ENCODE data around the gene TMEM176B. TPM values are rescaled to one million over a fixed set of nuclear protein-coding genes. Genes with fewer than 3 reads are reported as not detected.

TMEM176B gene
- total RNA-seq, 1 experiment from 2014 or later = 0.42 TPM

DNA sequence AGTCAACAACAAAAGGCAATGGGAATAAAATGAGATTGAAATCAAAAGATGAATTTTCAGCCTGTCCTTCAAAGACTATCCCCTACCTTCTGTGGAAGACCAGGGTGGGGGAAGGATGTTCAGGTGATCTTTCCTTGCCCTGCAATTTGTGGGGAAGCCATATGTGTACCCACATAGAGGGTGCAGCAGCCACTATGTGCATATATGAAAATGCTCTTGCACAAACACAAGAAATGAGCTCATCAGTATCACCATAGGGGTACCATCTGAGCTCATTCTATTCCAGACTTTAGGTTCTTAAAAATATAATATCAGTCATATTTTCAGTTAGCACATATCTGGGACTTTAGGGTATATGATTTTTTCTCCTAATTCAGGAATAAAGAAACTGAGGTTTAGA, 45.2 kb downstream of the TMEM176B start:
- Mint-ChIP-seq H3K27ac (ENCODE audit: low read depth, unreplicated experiment) (no peak overlapping the region), H3K4me3 (ENCODE audit: unreplicated experiment) (no peak overlapping the region), H3K36me3 (ENCODE audit: insufficient read depth, unreplicated experiment) (no peaks in the 10 kb centered on the region), H3K27me3 (ENCODE audit: insufficient read depth, unreplicated experiment) (no peaks in the 10 kb centered on the region), H3K4me1 (ENCODE audit: insufficient read depth, unreplicated experiment) (no peaks in the 10 kb centered on the region), H3K9me3 (ENCODE audit: unreplicated experiment) (no peaks in the 10 kb centered on the region)
- no peak for DNase-seq (ENCODE audit: unreplicated experiment)
- intact Hi-C loops (cut with micrococcal nuclease) = loop anchor here (10.0 kb wide), 1 partner anchor 470 kb away; no protein-coding TSS in a partner anchor
- POLR2A ChIA-PET = interaction anchor here (0.7 kb wide), 1 partner anchor 885 kb away, joined by 3 read pairs; no protein-coding TSS in a partner anchor
- CTCF ChIA-PET = interaction anchor here (0.5 to 2.9 kb wide), 7 partner anchors 10 to 437 kb away, joined by 3 to 32 read pairs (median 3); no protein-coding TSS in a partner anchor
- BruUV-seq (replicated peaks) = no TSS peak
- TF ChIP-seq, protein P1, sequence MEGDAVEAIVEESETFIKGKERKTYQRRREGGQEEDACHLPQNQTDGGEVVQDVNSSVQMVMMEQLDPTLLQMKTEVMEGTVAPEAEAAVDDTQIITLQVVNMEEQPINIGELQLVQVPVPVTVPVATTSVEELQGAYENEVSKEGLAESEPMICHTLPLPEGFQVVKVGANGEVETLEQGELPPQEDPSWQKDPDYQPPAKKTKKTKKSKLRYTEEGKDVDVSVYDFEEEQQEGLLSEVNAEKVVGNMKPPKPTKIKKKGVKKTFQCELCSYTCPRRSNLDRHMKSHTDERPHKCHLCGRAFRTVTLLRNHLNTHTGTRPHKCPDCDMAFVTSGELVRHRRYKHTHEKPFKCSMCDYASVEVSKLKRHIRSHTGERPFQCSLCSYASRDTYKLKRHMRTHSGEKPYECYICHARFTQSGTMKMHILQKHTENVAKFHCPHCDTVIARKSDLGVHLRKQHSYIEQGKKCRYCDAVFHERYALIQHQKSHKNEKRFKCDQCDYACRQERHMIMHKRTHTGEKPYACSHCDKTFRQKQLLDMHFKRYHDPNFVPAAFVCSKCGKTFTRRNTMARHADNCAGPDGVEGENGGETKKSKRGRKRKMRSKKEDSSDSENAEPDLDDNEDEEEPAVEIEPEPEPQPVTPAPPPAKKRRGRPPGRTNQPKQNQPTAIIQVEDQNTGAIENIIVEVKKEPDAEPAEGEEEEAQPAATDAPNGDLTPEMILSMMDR (IDR thresholded peaks at IDR 0.05; ENCODE audit: unreplicated experiment) = no peak

DNA sequence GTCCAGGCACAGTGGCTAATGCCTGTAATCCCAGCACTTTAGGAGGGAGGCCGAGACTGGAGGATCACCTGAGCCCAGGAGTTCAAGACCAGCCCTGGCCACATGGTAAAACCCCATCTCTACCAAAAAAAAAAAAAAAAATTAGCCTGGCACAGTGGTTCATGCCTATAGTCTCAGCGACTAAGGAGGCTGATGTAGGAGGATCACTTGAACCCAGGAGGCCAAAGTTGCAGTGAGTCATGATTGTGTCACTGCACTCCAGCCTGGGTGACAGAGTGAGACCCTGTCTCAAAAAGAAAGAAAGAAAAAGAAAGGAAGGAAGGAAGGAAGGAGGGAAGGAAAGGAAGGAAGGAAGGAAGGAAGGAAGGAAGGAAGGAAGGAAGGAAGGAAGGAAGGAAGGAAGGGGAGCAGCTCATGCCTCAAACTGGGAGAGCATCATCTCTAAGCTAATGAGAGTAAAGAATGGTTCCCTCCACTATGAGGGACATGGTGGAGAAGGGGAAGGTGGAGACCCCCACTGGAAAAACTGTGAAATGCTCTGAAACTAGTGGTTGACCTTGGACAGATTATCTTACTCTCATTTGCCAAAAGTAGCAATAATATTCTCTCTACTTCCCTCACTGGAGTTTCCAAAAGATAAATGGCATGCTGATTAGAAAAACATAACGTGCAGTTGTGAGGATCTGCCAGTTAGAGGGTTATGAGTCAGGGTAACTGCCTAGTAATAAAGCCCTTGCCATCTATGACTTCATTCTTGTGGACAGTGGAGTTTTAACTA, 46.1 kb downstream of the TMEM176B start:
- TF ChIP-seq, protein P1 (IDR thresholded peaks at IDR 0.05; ENCODE audit: unreplicated experiment) = no peak
- peaks cover 4% of the 10 kb centered on the region for H3K27me3 Mint-ChIP-seq (ENCODE audit: insufficient read depth, unreplicated experiment)
- BruUV-seq (replicated peaks) = no TSS peak
- no peak overlapping the region for H3K27ac Mint-ChIP-seq (ENCODE audit: low read depth, unreplicated experiment)
- H3K9me3 Mint-ChIP-seq (ENCODE audit: unreplicated experiment) = no peaks in the 10 kb centered on the region
- DNase-seq (ENCODE audit: unreplicated experiment) = peak; percentile 20
- no peak overlapping the region for H3K4me3 Mint-ChIP-seq (ENCODE audit: unreplicated experiment)
- ChIA-PET POLR2A (no interaction called here), CTCF (interaction anchor here (0.6 kb wide), 1 partner anchor 186 kb away, joined by 5 read pairs; no protein-coding TSS in a partner anchor)
- intact Hi-C loops (cut with micrococcal nuclease) = loop anchor here (10.0 kb wide), 1 partner anchor 469 kb away; no protein-coding TSS in a partner anchor
- H3K36me3 Mint-ChIP-seq (ENCODE audit: insufficient read depth, unreplicated experiment) = no peaks in the 10 kb centered on the region
- H3K4me1 Mint-ChIP-seq (ENCODE audit: insufficient read depth, unreplicated experiment) = no peaks in the 10 kb centered on the region

DNA sequence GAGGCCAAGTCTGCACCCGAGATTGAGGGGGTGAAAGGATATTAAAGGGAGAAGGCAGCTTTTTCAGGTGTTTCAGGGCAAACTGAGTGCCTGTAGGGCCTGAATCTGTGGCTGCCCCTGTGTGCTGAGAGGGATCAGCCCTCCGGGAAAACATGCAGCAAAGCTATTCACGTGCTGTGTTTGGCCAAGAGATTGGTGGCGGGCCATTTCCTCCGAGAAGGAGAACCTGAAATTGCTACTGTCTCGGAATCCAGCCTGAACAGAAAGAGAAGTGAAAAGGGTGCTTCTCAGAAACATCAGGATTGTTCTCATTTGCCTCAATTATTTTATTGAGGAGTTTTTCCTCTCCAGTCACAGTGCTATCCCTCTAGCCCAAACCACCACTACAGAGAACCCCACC, 46.9 kb downstream of the TMEM176B start:
- Mint-ChIP-seq H3K9me3 (ENCODE audit: unreplicated experiment) (no peaks in the 10 kb centered on the region), H3K4me3 (ENCODE audit: unreplicated experiment) (no peak overlapping the region), H3K4me1 (ENCODE audit: insufficient read depth, unreplicated experiment) (no peaks in the 10 kb centered on the region), H3K36me3 (ENCODE audit: insufficient read depth, unreplicated experiment) (no peaks in the 10 kb centered on the region), H3K27me3 (ENCODE audit: insufficient read depth, unreplicated experiment) (peaks cover 9% of the 10 kb centered on the region), H3K27ac (ENCODE audit: low read depth, unreplicated experiment) (no peak overlapping the region)
- no TSS peak for BruUV-seq (replicated peaks)
- TF ChIP-seq, protein P1 (IDR thresholded peaks at IDR 0.05; ENCODE audit: unreplicated experiment) = no peak
- POLR2A ChIA-PET = no interaction called here
- intact Hi-C loops (cut with micrococcal nuclease) = loop anchor here (10.0 kb wide), 1 partner anchor 468 kb away; no protein-coding TSS in a partner anchor
- DNase-seq (ENCODE audit: unreplicated experiment) = no peak
- CTCF ChIA-PET = no interaction called here

DNA sequence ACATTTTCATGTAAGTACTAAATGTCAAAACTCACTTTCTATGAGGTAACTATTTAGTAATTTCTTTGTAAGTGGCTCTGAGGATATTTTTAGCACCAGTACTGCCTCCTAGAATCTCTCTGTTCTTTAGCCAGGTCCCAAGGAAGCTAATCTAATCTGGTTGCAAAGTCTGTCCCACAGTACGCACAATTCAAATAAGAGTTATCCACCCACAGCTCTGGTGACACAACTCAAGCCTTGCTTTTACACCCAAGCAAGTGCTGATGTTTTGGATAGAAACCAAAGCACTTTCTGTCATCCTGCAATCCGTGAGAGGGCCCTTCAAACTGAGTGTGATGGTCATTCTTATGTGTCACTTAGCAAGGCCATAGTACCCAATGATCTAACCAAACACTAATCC, 48.5 kb downstream of the TMEM176B start:
- ChIA-PET POLR2A (no interaction called here), CTCF (no interaction called here)
- H3K4me1 Mint-ChIP-seq (ENCODE audit: insufficient read depth, unreplicated experiment) = no peaks in the 10 kb centered on the region
- no peak overlapping the region for H3K4me3 Mint-ChIP-seq (ENCODE audit: unreplicated experiment)
- TF ChIP-seq, protein P1 (IDR thresholded peaks at IDR 0.05; ENCODE audit: unreplicated experiment) = no peak
- no peak overlapping the region for H3K27ac Mint-ChIP-seq (ENCODE audit: low read depth, unreplicated experiment)
- DNase-seq (ENCODE audit: unreplicated experiment) = no peak
- H3K27me3 Mint-ChIP-seq (ENCODE audit: insufficient read depth, unreplicated experiment) = peaks cover 9% of the 10 kb centered on the region
- intact Hi-C loops (cut with micrococcal nuclease) = loop anchor here (10.0 kb wide), 1 partner anchor 467 kb away; no protein-coding TSS in a partner anchor
- H3K36me3 Mint-ChIP-seq (ENCODE audit: insufficient read depth, unreplicated experiment) = no peaks in the 10 kb centered on the region
- H3K9me3 Mint-ChIP-seq (ENCODE audit: unreplicated experiment) = no peaks in the 10 kb centered on the region
- BruUV-seq (replicated peaks) = no TSS peak

Data from MCF 10A (cell line).